Epithelial cell of proximal tubule (primary cell): ENCODE data around the gene ASB16. TPM values are rescaled to one million over a fixed set of nuclear protein-coding genes. Genes with fewer than 3 reads are reported as not detected.

Experiments
- DNase-seq: peaks from one replicate; pipeline ENCODE4 v3.0.0-alpha.2; 2011; ENCODE audit warnings: low read depth
- H3K4me3 ChIP-seq: 2 replicates; pipeline ENCODE4 v1.5.1; 2011; ENCODE audit warnings: low read depth, mild to moderate bottlenecking, low read length
- CTCF ChIP-seq: conservative IDR thresholded peaks from 2 replicates; pipeline ENCODE4 v1.5.1; 2012; ENCODE audit warnings: low read depth, mild to moderate bottlenecking, low read length
- total RNA-seq: library from RNA; depleted of rRNA; stranded (reverse); fragments of >200 nt; gene quantifications from 2 replicates; pipeline ENCODE4 v1.2.3, GENCODE V29; 2015

Gene ASB16
- total RNA-seq, 1 donor from 2014 or later, result not detected

- DNase-seq, result no peak
- TF ChIP-seq CTCF, result no peak
Observed at GRCh38 chr17:44152875-44153274, 17.6 kb upstream of the ASB16 start.

GRCh38 chr17:44155488-44155887, 15.0 kb upstream of the ASB16 start:
- no peak for DNase-seq
- no peak for TF ChIP-seq CTCF
- no peak overlapping the region for H3K4me3 ChIP-seq

More at GRCh38 chr17:44152875-44153274, 17.6 kb upstream of the ASB16 start:
- no peak overlapping the region for H3K4me3 ChIP-seq

- TF ChIP-seq CTCF, result no peak
- H3K4me3 ChIP-seq, result no peak overlapping the region
- no peak for DNase-seq
Observed at GRCh38 chr17:44159519-44160210, 10.8 kb upstream of the ASB16 start.

GRCh38 chr17:44164476-44164875, 6.0 kb upstream of the ASB16 start:
- no peak overlapping the region for H3K4me3 ChIP-seq
- no peak for DNase-seq
- TF ChIP-seq CTCF, result no peak

GRCh38 chr17:44167181-44167861, 3.2 kb upstream of the ASB16 start:
- H3K4me3 ChIP-seq, result no peak overlapping the region
- TF ChIP-seq CTCF, result no peak
- DNase-seq, result no peak

- TF ChIP-seq CTCF, result no peak
- DNase-seq, result no peak
Observed at GRCh38 chr17:44170135-44170498, 387 bp upstream of the ASB16 start.

More at GRCh38 chr17:44170135-44170498, 387 bp upstream of the ASB16 start:
- H3K4me3 ChIP-seq, result no peak overlapping the region
